IMR-90 (cell line): ENCODE measurements around the gene ITGB2. TPM values are rescaled to one million over a fixed set of nuclear protein-coding genes. Genes with fewer than 3 reads are reported as not detected.

ENCODE experiments used
- ATAC-seq: fragments of 200-7000 bp; cut with Tn5 transposase; 2 replicates; pipeline ENCODE4 v1.9.1; 2020; ENCODE audit warnings: low read depth, mild to moderate bottlenecking, moderate library complexity
- BruUV-seq: library from RNA; stranded (reverse); fragments of 400-500 nt; replicated peaks from 2 replicates; lab custom pipeline; 2021; lab: Mats Ljungman, UMichigan
- CTCF ChIA-PET: fragments of 300-600 bp; formaldehyde crosslinking; extraction: SDS; loops from one replicate; lab custom pipeline; 2021; ENCODE audit warnings: antibody characterized with exemption; lab: Yijun Ruan, JAX
- POLR2A ChIA-PET: fragments of 300-600 bp; sonication (Branson Sonifier 250); formaldehyde crosslinking; loops from one replicate; lab custom pipeline; 2022; ENCODE audit warnings: antibody characterized with exemption; ENCODE audit not compliant: unreplicated experiment; lab: Charles Lee
- DNase-seq: peaks from one replicate; pipeline ENCODE4 v3.0.0; 2013
- H2AFZ ChIP-seq: replicated peaks from 2 replicates; pipeline ENCODE3; 2013; ENCODE audit warnings: low read length, mild to moderate bottlenecking; ENCODE audit not compliant: poor library complexity
- H2AK5ac ChIP-seq: 2 replicates; pipeline ENCODE4 v1.6.1; 2013; ENCODE audit warnings: low read depth, low read length, inconsistent platforms
- H2AK9ac ChIP-seq: replicated peaks from 2 replicates; pipeline ENCODE3; 2013; ENCODE audit warnings: mild to moderate bottlenecking, low read depth, low read length, moderate library complexity; ENCODE audit not compliant: poor library complexity
- H2BK120ac ChIP-seq: 2 replicates; pipeline ENCODE4 v1.6.1; 2013; ENCODE audit warnings: low read depth, low read length, inconsistent platforms
- H2BK15ac ChIP-seq: 3 replicates; pipeline ENCODE4 v1.6.1; 2013; ENCODE audit warnings: low read depth, low read length, inconsistent platforms
- H2BK20ac ChIP-seq: 2 replicates; pipeline ENCODE4 v1.6.1; 2013; ENCODE audit warnings: low read depth, mild to moderate bottlenecking, inconsistent platforms, low read length, moderate library complexity
- H2BK5ac ChIP-seq: 2 replicates; pipeline ENCODE4 v1.6.1; 2013; ENCODE audit warnings: mild to moderate bottlenecking, low read depth, low read length, inconsistent platforms; ENCODE audit not compliant: poor library complexity, severe bottlenecking
- H3K14ac ChIP-seq: replicated peaks from 2 replicates; pipeline ENCODE4 v1.6.1; 2013; ENCODE audit warnings: low read depth, low read length, inconsistent platforms
- H3K18ac ChIP-seq: 2 replicates; pipeline ENCODE4 v1.6.1; 2013; ENCODE audit warnings: low read depth, low read length, control low read depth
- H3K23ac ChIP-seq: 2 replicates; pipeline ENCODE4 v1.6.1; 2013; ENCODE audit warnings: low read depth, low read length, inconsistent platforms
- H3K27ac ChIP-seq: 2 replicates; pipeline ENCODE4 v1.5.1; 2013; ENCODE audit warnings: mild to moderate bottlenecking, control low read depth, low read length; ENCODE audit not compliant: insufficient read depth
- H3K27me3 ChIP-seq: 2 replicates; pipeline ENCODE4 v1.6.1; 2013; ENCODE audit warnings: low read length; ENCODE audit not compliant: control insufficient read depth, insufficient read depth
- H3K36me3 ChIP-seq: 2 replicates; pipeline ENCODE4 v1.6.1; 2013; ENCODE audit warnings: low read length, mixed read lengths; ENCODE audit not compliant: control insufficient read depth, insufficient read depth
- H3K4ac ChIP-seq: 2 replicates; pipeline ENCODE4 v1.6.1; 2013; ENCODE audit warnings: low read depth, low read length, inconsistent platforms
- H3K4me1 ChIP-seq: 2 replicates; pipeline ENCODE4 v1.6.1; 2013; ENCODE audit warnings: low read length, mixed read lengths; ENCODE audit not compliant: control insufficient read depth, insufficient read depth
- H3K4me2 ChIP-seq: 2 replicates; pipeline ENCODE4 v1.6.1; 2013; ENCODE audit warnings: low read depth, mild to moderate bottlenecking, control low read depth, low read length, moderate library complexity
- H3K4me3 ChIP-seq: 2 replicates; pipeline ENCODE4 v1.5.1; 2013; ENCODE audit warnings: low read depth, mild to moderate bottlenecking, control low read depth, low read length, moderate library complexity; ENCODE audit not compliant: insufficient read depth
- H3K56ac ChIP-seq: 2 replicates; pipeline ENCODE4 v1.6.1; 2013; ENCODE audit warnings: low read length, inconsistent platforms; ENCODE audit not compliant: insufficient read depth; ENCODE audit errors: extremely low read depth
- H3K79me1 ChIP-seq, 2 experiments: 2 replicates each; pipeline ENCODE4 v1.6.1; 2013; ENCODE audit warnings: low read length in 2 of 2, inconsistent platforms in 1 of 2, low read depth in 1 of 2
- H3K9ac ChIP-seq: 2 replicates; pipeline ENCODE4 v1.6.1; 2013; ENCODE audit warnings: low read depth, low read length, control low read depth
- H3K9me1 ChIP-seq: 2 replicates; pipeline ENCODE4 v1.6.1; 2013; ENCODE audit warnings: low read length, inconsistent platforms; ENCODE audit not compliant: insufficient read depth
- H3K9me3 ChIP-seq: 2 replicates; pipeline ENCODE4 v1.6.1; 2013; ENCODE audit warnings: low read length; ENCODE audit not compliant: control insufficient read depth, insufficient read depth
- H4K20me1 ChIP-seq: 2 replicates; pipeline ENCODE4 v1.6.1; 2013; ENCODE audit warnings: low read length, inconsistent platforms; ENCODE audit not compliant: insufficient read depth
- H4K5ac ChIP-seq: 2 replicates; pipeline ENCODE4 v1.6.1; 2013; ENCODE audit warnings: mild to moderate bottlenecking, low read depth, low read length, control low read depth
- H4K8ac ChIP-seq, 2 experiments: 2 replicates each; pipeline ENCODE4 v1.6.1; 2013; ENCODE audit warnings: low read depth in 2 of 2, low read length in 2 of 2, control low read depth in 1 of 2, inconsistent platforms in 1 of 2
- H4K91ac ChIP-seq: 2 replicates; pipeline ENCODE4 v1.6.1; 2013; ENCODE audit warnings: low read depth, low read length, inconsistent platforms; ENCODE audit not compliant: insufficient read depth
- CHD1 ChIP-seq: IDR thresholded peaks from 2 replicates; pipeline ENCODE4 v1.6.1; 2012; ENCODE audit warnings: low read depth, low read length, improper control_type of control experiment
- FOS ChIP-seq: fragments of 150-350 bp; IDR thresholded peaks from 2 replicates; pipeline ENCODE4 v1.6.1; 2016; ENCODE audit warnings: low read depth, low read length
- POLR2A ChIP-seq: IDR thresholded peaks from 2 replicates; pipeline ENCODE4 v1.6.1; 2012; ENCODE audit warnings: mild to moderate bottlenecking, low read depth, low read length
- WGBS, 2 experiments: methylation state at CpG; one replicate each; pipeline versions ENCODE4 v1.1.5 to v1.1.7; 2013; ENCODE audit warnings: missing lambda C conversion rate in 2 of 2; ENCODE audit not compliant: insufficient read length in 1 of 2; ENCODE audit errors: extremely low coverage in 2 of 2; 5-methylcytosine and 5-hydroxymethylcytosine counted together
- dilution Hi-C: fragments of 300-500 bp; cut with HindIII; formaldehyde crosslinking; loops from one replicate; pipeline ENCODE4 v1.14.3; 2018; ENCODE audit warnings: low sequenced_read_pairs; ENCODE audit not compliant: unreplicated experiment
- in situ Hi-C: fragments of 300-500 bp; cut with MboI; formaldehyde crosslinking; loops from 3 replicates; pipeline ENCODE4 v1.14.3; 2019; ENCODE audit warnings: low sequenced_read_pairs, inconsistent platforms, mixed read lengths
- intact Hi-C: fragments of 100-400 bp; cut with micrococcal nuclease; formaldehyde crosslinking; loops from 2 replicates; pipeline ENCODE4 v1.10.0; 2022
- polyA plus RNA-seq, 3 experiments: library from polyadenylated mRNA; depleted of rRNA; stranded (reverse); fragments of >200 nt; gene quantifications; 2 replicates each; pipeline ENCODE4 v1.2.3, GENCODE V29; 2012; ENCODE audit warnings: low replicate concordance in 1 of 3
- total RNA-seq: library from RNA; depleted of rRNA; stranded (reverse); fragments of >200 nt; gene quantifications from 2 replicates; pipeline ENCODE4 v1.2.3, GENCODE V29; 2012

Gene ITGB2
- total and polyA plus RNA-seq, 2 of the 4 experiments (the other 2 are of a cell fraction), result 0.14 TPM; not detected in 1

DNA sequence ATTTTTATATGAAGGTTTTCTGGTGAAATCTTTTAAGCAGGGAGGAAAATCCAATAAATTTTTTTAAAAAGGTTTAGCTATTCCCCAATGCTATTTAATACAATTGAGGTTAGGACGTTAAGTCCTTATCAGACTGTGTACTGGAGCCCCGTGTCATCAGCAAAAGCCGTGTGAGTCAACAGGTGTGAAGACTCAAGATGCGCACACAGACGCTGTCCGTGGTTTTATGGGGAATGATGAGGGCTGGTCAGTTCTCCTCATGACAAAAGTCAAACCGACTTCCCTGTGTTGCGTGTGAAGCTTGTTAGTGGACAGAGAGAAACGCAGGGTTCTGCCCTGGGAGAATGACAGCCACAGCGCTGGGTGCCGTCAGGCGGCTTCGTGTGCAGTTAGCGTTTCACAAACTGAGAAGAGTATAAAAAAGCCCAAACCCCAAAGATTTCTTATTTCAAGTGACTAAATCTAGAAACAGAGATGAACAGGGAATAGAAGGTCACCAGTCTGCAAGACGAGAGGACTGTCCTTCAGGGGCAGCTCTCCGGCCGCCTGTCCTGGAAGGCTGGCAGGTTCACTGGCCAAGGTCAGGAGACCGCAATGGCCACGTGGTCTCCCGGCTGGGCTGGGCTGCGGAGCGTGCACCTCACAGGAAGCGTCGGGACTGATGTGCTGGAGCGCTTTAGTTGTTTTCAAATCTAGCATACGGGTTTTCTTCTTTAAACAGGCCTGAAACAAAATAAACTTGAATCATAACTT is 69.6 kb downstream of the ITGB2 start:
- Histone ChIP-seq H3K9me1 (peaks cover 13% of the 10 kb centered on the region; the same call in 1 of the 2 replicates), H3K4ac (no peak overlapping the region), H3K4me1 (no peaks in the 10 kb centered on the region), H3K56ac (no peak overlapping the region), H2BK5ac (no peak overlapping the region), H3K9ac (no peak overlapping the region), H3K36me3 (peaks cover 55% of the 10 kb centered on the region), H3K27ac (no peak overlapping the region), H2AFZ (no peak overlapping the region), H3K23ac (no peak overlapping the region), H4K8ac (no peak overlapping the region), H3K79me1 (peaks cover 51% of the 10 kb centered on the region in 2 experiments), H3K4me2 (no peak overlapping the region), H3K14ac (no peak overlapping the region), H4K20me1 (peaks cover 31% of the 10 kb centered on the region), H4K91ac (no peak overlapping the region), H2BK15ac (no peak overlapping the region), H3K27me3 (no peaks in the 10 kb centered on the region), H2BK20ac (no peak overlapping the region), H3K9me3 (no peaks in the 10 kb centered on the region), H2BK120ac (no peak overlapping the region), H3K18ac (no peak overlapping the region), H2AK9ac (no peak overlapping the region), H2AK5ac (no peak overlapping the region), H3K4me3 (no peak overlapping the region), H4K5ac (no peak overlapping the region)
- dilution Hi-C loops, result no loop called here
- intact Hi-C loops, result no loop called here
- TF ChIP-seq POLR2A (no peak), FOS (no peak), CHD1 (no peak)
- DNase-seq (no peak), ATAC-seq (no peak)
- no TSS peak for BruUV-seq
- CTCF ChIA-PET, result no interaction called here
- in situ Hi-C loops, result no loop called here
- WGBS, 2 experiments, result 82% methylated on average over 8 of the region's 26 CpGs; no CpG with 5 or more reads in 1 of the 2 experiments
- POLR2A ChIA-PET, result no interaction called here
